LNCaP clone FGC (cell line): ENCODE data around the gene MBNL2.

Experiments
- DNase-seq: peaks from one replicate; pipeline ENCODE4 v3.0.0-alpha.2; 2011; ENCODE audit warnings: low read depth
- H3K4me3 ChIP-seq: 2 replicates; pipeline ENCODE4 v1.5.1; 2011; ENCODE audit warnings: mild to moderate bottlenecking, low read depth, low read length, control low read depth
- CTCF ChIP-seq: IDR thresholded peaks from 2 replicates; pipeline ENCODE4 v1.5.1; 2012; ENCODE audit warnings: mild to moderate bottlenecking; ENCODE audit not compliant: control insufficient read depth, insufficient read depth; ENCODE audit errors: extremely low read depth

MBNL2 gene

GRCh38 chr13:97221989-97222700 lies at the start of gene MBNL2:
MBNL2 (plus strand) TSS chr13:97222333; CDS start chr13:97276236, 53,903 bp downstream.
- no peak for TF ChIP-seq CTCF
- H3K4me3 ChIP-seq, result peak within 1 kb of the TSS; percentile 56
- DNase-seq, result peak; percentile 60

GRCh38 chr13:97174638-97175037 lies 47.5 kb upstream of the MBNL2 start:
- TF ChIP-seq CTCF, result no peak
- no peak for DNase-seq
- no peak overlapping the region for H3K4me3 ChIP-seq

- no peak for DNase-seq
- H3K4me3 ChIP-seq, result no peak overlapping the region
- TF ChIP-seq CTCF, result no peak
Observed at GRCh38 chr13:97175041-97175440, 47.1 kb upstream of the MBNL2 start.

GRCh38 chr13:97179501-97179900 lies 42.6 kb upstream of the MBNL2 start:
- H3K4me3 ChIP-seq, result no peak overlapping the region
- DNase-seq, result no peak
- no peak for TF ChIP-seq CTCF

GRCh38 chr13:97182111-97182890 lies 39.8 kb upstream of the MBNL2 start:
- H3K4me3 ChIP-seq, result no peak overlapping the region
- no peak for DNase-seq

GRCh38 chr13:97185291-97185690 lies 36.8 kb upstream of the MBNL2 start:
- DNase-seq, result no peak
- TF ChIP-seq CTCF, result no peak
- H3K4me3 ChIP-seq, result no peak overlapping the region

More at GRCh38 chr13:97182111-97182890, 39.8 kb upstream of the MBNL2 start:
- TF ChIP-seq CTCF, result no peak
